ENCODE results near the gene FSTL4.

FSTL4 gene

DNA sequence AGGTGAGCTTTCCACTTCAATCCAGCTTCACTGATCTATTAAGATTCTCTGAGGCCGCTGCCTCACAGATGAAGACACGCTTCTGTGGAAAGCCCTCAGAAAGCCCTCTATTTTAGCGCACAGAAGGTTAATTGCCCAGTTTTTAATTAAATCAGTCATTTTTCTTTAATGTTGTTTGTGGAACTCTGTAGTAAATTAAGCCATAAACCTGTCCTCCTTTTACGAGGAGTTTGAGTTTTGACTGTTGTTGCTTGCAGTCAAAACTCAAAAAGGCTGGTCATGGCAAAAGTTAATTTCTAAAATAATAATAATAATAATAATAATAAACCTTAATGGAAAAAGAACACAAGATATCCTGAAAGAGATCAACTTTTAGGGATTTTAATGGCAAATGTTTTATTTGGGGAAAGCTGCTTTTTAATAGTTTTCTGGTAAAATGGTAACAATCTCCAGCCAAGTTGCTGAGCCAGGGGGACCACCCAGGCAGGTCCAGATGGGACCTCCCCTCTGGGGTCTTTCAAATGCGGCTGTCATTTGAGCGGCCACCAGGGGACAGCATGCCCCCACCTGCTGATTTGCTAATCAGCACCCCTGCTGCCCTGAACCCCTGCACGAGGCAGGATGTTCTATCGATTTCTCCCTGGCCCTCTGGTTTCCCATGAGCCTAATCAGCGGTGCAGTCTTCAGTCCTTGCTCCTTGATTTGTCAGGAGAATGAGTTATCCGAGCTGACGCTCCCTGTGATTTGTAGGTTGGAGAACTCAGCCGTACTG lies 247.2 kb downstream of the FSTL4 start:
- no peak for DNase-seq (ENCODE audit: low read depth)

DNA sequence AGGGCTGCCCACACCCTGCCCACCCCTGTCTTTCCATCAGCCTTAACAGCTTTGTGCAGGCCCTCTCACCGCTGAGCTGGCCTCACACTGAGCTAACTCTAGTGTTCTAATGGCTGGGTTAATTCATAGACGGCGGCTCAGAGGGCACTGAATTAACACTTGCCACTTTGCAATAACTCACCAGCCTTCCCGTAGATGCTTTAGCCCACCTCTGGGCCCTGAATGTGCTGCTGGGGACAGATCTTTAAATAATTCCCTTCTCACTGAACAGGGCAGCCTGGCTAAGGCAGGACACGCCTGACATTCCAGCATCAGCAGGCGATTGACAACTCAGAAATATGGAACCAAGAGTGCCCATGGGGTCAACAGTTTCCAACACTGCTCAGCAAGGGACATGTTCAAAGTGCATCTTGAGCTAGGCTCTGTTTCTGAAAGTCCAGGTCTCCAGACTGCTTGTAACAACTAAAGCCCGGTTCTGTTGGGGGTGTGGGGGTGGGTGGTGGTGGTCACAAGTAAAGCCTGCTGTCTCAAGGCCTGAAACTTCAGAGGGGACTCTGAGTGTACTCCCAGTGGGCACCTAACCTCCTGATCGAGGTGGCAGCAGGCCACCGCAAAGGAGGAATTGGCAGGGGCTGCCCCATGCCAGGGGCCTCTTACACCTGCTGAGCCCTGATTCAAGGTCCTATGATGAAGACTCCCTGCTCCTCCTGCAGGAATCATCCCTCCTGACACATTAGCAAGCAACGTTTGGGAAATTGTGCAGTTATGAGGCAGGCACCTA lies 248.3 kb downstream of the FSTL4 start:
- no peak for DNase-seq (ENCODE audit: low read depth)

DNA sequence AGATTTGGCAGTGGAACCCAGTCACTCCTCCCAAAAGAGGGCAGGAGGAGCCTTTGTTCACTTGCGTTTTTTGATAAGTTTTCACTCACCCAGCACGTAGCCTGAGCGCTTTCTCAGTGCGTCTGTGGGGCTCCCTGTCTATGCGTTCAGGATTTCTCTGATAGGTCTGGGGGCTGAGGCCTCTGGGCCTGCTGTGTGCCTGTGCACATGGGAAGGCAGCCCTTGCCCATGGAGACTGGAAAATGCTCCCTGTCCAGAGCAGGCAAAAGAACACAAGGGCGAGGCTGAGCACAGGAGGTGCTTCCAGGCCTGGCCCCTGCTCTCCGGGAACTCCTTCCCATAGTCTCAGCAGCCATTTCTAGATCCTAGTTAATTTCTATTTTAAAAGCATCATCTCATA lies 249.9 kb downstream of the FSTL4 start:
- no peak for DNase-seq (ENCODE audit: low read depth)

DNA sequence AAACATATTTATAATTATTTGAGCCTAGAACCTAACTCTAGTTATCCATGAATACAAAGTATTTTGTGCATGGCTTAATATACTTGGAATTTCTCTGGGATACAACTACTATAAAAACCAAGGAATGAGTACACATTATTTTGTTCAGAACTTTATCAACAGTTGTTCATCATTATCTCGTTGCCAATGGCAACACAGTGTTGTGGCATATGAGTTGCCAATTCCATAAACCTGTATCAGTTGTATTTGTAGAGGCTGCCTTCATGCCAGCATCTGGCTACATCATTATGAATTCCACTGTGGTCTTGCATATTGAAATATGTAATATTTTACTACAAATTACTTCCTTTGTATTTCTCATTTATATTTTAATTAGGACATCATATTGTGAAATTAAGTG lies 250.4 kb downstream of the FSTL4 start:
- DNase-seq (ENCODE audit: low read depth), result no peak

DNA sequence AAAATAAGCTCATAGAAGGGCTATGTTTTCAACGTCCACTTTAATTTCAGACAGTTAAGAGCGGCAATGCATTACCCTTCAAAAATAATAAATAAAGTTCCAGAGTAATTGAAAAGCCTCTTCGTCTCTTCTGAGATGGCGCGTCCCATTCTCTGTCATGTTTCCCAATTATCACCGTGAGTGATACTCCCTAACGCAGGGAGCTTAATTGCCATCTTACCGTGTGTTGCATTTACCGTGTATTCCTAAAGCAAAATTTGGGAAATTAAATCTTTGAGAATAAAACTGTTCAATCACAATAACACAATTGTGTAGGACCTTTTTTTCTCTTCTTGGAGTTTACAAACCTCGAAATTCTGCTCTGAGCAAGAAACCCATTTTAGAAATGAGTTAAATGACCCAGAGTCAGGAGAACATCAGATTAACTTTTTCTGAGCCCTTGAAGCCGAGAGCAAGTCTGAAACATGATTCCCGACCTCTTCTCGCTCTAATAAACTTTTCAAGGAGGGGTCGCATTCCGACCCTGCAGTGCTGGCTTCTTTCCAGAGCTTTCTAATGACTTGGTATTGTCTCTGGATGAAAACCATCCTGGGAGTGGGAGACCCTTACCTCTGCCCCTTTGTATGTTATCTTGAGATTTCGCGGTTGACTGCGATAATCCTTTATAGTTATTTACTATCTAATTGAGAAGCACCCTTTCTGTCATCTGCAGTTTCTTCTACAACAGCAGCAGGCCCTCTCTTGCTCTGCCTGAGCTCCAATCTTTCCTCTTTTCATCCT lies 251.5 kb downstream of the FSTL4 start:
- DNase-seq (ENCODE audit: low read depth), result no peak

DNA sequence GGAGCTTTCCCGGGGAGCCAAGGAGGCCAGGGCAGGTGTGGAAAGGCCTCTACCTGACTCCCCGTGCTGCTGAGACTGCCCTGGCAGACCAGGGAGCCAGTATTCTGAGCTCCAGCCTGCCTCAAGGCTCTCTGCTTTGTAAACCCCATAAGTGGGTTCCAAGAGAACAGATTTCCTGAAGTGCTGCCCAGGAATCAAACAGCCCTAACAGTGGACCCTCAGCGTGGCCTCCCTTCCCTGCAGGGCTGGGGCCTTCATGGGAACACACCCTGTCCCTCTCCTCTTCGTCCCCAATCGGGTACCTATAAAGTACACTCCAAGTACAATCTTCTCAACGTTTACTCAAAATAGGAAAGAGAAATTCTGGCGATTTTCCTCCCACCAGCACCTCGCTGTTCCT lies 252.5 kb downstream of the FSTL4 start:
- DNase-seq (ENCODE audit: low read depth), result no peak

DNA sequence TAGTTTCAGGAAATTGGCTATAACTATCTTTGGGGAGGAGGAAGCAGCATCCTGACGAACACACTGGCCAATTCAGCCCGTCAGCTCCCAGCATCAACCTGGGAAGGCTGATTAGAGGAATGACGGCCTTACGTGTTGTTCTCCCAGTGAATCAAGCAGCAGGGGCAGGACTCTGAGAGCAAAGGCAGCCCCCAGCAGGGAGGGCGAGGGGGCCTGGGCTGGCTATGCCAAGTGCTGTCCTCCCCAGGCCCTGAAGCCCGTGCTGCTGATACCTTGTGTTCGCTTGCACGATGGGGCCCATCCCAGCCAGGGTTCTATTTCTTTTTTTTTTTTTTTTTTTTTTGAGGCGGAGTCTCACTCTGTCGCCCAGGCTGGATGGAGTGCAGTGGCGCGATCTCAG lies 254.1 kb downstream of the FSTL4 start:
- no peak for DNase-seq (ENCODE audit: low read depth)

DNA sequence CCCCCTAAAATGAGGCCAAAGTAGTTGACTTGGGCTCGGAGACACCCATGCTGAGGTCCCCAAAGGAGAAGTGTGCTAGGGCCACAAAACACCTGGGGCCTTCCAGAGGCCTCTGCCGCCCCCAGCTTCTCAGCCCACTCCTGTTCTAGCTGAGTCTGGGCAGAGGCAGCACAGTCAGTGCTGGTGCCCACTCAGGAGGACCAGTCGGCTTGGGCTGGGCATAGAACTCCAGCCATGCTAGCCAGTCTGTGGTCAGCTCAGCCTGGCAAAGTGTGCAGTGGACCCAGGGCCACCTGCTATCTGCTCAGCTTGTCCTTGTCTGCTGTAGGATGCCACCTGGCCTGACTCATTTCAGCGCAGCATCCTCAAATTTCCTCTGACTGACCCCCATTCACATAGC lies 254.6 kb downstream of the FSTL4 start:
- no peak for DNase-seq (ENCODE audit: low read depth)

DNA sequence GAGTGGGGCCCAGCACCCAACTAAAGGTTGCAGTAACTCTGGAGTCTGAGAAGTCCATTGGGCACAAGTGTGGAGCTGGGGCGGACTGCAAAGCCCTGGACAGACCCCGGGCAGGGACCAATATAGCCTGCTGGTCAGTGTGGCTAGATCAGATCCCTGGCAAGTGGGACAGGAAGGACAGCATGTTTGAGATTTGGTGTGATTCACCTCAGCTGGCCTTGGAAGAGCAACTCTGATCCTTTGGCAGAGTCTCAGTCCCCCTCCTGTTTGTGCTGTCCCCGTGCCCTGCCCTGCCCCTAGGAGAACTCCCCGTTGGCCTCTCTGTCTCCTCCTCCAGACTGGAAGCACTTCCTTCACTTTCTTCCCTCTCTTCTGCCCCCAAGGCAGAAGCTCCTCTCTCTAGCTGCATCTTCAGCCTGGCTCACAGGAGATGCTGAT lies 255.3 kb downstream of the FSTL4 start:
- DNase-seq (ENCODE audit: low read depth), result no peak

DNA sequence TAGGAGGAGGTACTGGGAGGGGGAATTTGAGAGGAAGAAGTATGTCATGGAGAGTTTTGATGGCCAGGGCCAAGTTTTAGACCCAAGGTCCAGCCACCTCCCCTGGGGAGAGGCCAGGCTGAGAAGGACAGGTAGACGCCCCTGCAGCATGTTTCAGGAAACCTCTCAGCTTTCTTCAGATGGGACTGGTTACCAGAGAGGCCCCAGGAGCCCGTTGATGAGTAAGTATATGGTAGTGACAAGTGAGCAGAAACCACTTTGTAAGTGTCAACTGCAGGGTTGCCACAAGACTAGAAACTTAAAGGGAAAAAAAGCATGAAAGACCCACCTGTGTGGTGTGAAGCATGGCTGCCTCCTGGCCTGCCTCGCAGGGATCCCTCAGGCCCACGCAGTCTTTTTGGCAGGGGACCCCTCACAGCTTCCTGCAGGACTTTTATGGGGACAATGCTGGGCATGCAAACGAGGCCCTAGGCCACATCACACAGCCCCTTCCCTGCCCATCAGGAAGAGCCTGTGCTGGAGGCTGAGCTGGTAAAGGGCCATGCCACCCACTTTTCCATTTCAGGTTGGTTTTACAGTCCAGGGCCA lies 255.9 kb downstream of the FSTL4 start:
- DNase-seq (ENCODE audit: low read depth), result no peak

DNA sequence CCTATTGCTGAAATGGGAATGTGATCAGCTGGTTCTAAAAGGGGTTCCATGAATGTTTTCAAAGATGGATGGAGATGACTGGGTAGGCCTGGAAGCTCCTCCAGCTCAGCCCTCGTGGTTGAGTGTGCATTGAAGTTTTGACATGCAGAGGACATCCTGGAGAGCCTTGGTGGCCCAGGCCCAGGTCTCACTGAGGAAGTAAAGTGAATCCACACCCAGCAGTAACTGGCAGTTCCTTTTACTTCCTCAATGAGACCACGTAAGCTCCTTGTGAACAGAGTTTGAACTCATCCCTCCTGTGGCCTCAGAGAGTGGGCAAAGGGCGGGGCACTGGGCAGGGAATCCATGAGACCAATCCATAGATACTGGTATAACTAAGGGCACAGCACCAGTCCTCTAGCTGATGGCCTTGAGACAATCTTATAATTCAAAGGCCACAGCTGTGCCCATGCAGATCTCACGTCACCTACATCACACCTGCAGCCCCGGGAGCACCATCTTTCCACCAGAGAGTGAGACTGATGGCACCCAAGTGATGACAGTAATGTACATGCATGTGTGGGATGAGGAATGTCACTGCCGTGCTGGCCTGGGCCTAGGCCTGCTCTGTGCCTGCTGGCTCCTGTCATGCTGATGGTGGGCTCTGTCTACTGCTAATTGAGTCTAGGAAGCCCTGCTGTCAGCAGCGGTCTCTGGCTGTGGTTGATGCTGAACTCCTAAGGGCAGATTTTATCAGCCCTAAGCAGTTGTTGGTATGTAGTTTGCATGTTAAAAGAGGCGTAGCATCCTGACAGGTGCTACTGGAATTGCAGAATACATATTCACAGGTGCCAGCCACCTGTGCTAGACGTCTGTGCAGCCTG lies 257.8 kb downstream of the FSTL4 start:
- DNase-seq (ENCODE audit: low read depth), result no peak

DNA sequence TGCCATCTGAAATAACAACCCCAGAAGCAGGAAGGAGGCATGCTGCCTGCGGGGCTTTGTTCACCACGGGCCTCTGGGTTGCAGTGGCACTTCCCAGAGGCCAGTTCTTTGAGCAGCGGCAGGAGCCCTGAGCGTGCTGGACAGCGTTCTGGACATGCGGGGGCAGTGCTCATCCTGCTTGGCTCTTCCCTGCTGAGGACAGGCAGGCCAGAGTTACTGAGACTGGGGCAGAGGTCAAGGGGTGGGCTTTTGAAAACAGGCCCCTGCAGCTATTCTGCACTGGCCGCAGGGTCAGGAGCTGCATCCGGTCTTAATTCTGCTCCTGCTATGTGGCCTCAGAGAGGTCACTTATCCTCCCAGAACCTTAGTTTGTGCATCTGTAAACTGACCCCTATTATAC lies 258.6 kb downstream of the FSTL4 start:
- no peak for DNase-seq (ENCODE audit: low read depth)

DNA sequence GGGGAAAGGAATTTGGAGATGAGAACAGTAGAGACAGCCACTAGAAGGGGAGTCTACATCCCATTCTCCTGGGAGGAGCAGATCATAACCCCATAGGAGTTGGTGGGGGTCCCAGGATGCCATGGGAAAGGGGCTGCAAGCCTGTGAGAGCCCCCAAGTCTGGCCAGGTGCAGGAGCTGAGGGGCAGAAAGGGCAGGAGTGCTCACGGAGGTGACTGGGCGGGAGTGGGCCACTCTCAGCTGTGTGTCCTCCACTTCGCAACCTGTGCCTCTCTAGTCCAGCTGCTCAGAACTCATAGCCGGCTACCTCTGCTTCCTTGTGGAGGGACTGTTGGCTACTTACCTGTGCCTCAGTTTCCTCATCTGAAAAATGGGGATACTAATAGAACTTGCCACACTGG lies 263.9 kb downstream of the FSTL4 start:
- no peak for DNase-seq (ENCODE audit: low read depth)

DNA sequence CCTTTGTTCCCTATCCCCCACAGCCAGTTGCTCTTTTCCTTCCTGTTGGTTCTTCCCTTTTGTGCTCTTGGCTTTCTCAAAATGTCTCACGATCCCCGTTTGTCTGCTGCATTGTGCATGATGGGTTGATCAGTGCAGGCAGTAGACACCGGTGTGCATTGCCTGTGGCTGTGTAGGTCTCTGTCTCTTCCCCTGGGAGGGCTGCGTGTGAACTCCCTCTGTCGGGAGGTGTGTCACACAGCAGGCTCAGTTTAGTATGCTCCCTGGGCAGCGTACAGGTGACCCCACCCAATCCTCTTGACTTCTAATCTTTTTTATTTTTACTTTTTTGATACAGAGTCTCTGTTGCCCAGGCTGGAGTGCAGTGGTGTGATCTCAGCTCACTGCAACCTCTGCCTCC lies 265.3 kb downstream of the FSTL4 start:
- DNase-seq (ENCODE audit: low read depth), result no peak

DNA sequence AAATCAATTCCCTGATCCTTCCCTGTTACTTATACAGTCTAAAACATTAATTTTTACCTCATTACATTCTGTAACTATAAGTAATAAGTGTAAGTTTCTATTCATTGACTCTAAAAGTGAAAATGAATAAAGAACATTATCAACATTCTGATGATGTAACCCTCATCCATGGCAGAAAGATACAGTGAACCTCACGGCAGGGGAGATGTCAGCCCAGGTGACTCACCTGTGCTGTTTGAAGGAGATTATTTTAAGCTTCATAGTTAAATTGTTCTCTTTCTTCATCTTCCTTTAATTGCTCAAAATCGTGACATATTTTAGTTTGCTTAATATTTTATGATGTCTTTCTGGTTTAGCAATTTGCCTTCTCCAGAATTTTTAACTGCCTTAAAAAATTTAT lies 268.1 kb downstream of the FSTL4 start:
- no peak for DNase-seq (ENCODE audit: low read depth)

DNA sequence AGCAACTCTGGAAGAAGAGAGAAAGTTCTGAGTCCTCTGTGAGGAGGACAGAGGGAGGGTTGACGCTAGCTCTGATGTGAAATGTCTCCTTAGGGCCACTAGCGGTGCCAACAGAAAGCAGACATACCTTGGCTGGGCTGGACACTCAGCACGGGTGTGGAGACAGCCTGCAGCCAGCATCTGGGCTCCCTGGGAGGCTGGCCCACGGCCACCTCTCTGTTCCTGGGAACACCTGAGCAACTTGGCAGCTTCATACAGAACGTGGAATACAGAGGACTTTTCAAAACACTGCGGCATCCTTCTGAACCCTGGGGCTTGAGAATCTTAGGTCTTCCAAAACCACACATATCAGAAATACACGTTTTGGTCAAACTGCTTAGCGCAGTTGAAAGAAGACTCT lies 269.1 kb downstream of the FSTL4 start:
- no peak for DNase-seq (ENCODE audit: low read depth)

DNA sequence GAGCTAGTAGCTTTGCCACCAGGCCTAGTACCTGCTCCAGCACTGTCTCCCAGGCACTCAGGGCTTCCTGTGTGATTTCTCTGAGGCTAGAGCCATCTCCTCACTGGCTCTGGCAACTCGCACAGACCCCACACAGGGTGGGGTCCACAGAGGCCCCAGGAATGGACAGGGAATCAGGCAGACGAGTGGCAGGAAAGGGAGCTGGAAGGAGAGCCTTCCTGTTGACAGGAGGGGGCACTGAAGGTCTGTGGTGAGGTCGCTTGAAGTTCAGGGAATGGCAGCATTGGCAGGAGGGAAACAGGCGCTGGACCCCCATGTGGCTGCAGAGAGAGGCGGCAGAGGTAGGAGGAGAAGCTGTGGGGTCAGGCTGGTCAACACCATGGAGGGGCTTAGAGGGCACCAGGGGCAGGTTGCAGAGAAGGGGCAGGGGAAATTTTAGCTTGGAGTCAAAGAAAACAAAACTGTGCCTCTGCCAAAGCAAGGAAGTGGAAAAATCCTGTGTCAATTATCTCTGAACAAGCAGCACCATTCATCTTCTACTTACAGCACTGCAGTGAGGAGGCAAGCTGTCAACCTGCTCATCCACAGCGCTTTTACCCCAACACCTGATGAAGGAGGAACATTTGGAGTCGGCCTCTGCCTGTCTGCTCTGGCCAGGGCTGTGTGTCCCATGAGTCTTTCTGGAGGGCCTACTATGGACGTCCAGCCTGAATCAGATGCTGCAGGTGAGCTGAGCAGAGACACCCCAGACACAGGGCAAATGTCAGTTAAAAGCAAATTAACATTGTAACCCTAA lies 270.2 kb downstream of the FSTL4 start:
- DNase-seq (ENCODE audit: low read depth), result no peak

DNA sequence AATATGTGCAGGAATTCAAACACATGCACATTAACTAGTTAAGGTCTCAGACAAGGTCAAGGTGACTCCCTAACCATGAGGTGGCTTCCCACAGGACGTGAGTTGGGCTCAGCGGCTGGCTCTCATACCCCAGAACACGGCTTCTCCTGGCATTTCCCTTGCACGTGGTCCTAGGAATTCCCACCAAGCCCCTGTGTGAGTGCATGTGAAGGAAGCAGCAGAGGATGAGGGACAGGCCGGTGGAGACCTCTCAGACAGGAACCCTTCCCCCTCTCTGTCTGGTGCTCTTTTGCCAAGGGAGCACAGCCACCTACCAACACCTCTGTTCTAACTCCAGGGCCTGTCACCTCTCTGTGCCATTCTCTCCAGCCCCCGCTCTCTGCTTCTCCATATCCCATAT lies 271.0 kb downstream of the FSTL4 start:
- DNase-seq (ENCODE audit: low read depth), result no peak

DNA sequence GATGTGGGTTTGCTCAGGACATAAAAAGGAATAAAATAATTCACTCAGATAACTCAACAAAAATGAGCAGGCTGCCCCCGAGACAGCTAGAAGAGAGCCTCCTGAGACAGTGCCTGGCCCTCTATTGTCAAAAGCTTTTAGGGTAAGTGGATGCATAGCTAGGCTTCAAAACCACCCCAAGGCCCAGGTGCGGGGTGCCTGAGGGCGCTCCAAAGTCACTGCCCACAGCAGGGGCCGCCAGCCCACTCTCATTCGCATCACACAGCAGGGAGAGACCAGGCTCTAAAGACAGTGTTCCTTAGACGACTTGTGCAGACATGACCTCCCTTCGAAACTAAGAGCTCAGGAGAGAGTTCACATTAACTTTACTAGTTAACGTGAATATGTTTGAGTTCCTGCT lies 271.5 kb downstream of the FSTL4 start:
- DNase-seq (ENCODE audit: low read depth), result no peak

DNA sequence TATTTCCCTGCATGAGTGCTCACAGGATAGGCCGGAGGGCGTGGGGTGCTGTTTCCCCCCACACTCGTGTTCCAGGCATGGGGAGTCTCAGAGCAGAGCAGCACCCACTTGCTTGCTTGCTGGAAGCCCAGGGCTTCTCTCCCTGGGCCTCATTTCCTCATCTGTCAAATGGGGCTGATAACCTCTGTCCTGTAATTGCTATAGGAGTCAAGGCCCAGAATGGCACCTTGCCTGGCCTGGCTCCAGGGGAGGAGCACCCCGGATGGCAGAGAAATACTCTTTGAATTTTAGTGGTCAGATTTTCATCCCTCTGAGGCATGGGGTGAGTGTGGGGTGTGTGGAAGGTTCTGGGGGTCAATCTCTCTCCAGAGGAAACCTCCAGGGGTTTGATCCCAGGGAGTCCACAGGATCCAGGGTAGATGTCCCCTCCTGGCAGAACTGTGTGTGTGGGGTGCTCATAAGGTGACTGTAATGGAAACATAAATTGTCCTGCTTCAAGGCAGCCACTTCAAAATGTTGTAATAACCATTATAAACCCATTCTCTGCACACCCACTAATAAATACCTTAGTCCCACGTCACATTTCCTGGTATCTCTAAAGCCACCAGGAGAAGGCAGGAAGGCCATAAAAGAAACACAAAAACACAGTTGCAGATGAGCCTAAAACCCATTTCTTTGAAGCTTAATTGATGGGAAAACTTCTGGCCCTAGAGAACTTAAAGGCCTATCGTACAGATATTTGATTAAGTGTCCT lies 272.2 kb downstream of the FSTL4 start:
- no peak for DNase-seq (ENCODE audit: low read depth)

Measured in activated T-cell treated with anti-CD3 and anti-CD28 coated beads for 48 hours (primary cell).